GM21786 (cell line): ENCODE results near the gene DMBT1.

ENCODE experiments used
- ATAC-seq: cut with Tn5 transposase; IDR thresholded peaks from one replicate; pipeline ENCODE4 v1.9.1; 2021; ENCODE audit not compliant: unreplicated experiment

DMBT1 gene

GRCh38 chr10:122560279-122560804 lies at the start of gene DMBT1:
DMBT1 (plus strand) TSS chr10:122560754; CDS start chr10:122560771, 17 bp downstream.
- ATAC-seq = no peak

DNA sequence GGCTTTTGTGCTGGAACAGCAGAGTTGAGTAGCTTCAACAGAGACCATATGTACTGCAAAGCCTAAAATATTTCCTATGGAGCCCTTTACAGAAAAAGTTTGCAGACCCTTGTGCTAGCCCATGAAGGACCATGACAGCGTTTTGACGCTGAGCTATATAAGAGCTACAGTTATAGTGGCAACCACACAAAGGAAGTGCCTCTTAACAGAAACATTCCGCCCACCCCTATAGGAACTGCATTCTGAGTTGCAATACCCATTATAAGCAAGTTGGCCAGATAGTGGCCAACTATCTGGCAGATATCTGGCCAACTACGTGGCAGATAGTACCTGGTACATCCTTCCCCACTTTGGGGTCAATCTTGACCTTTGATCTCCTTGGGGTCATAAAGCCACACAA lies 47.5 kb upstream of the DMBT1 start:
- no peak for ATAC-seq

DNA sequence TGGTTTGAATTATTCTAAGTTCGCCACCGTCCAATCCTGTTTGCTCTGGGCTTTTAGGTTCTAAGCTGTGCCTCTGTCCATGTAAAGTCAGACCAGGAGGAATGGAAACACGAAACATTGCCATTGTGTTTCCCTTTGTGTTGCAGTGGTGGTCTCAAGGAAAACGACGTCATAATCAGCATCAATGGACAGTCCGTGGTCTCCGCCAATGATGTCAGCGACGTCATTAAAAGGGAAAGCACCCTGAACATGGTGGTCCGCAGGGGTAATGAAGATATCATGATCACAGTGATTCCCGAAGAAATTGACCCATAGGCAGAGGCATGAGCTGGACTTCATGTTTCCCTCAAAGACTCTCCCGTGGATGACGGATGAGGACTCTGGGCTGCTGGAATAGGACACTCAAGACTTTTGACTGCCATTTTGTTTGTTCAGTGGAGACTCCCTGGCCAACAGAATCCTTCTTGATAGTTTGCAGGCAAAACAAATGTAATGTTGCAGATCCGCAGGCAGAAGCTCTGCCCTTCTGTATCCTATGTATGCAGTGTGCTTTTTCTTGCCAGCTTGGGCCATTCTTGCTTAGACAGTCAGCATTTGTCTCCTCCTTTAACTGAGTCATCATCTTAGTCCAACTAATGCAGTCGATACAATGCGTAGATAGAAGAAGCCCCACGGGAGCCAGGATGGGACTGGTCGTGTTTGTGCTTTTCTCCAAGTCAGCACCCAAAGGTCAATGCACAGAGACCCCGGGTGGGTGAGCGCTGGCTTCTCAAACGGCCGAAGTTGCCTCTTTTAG lies 46.3 kb upstream of the DMBT1 start:
- no peak for ATAC-seq

DNA sequence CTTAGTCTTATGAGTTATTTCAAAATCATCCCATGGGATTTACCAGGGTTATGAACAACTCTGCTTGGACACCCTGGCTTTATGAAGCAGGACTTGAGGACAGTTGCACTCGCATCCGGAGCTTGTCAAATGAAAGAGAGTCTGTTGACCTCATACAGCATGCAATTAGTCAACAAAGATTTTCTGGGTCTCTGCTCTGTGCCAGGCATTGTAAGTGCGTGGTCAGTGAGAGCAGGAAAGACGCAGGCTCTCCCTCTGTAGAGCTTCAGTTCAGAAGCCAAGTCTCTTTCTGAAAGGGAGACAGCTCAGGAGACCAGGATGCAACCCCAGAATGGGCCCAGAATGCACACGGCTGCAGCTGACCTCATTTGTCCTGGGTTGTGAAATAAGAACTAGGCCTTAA lies 45.5 kb upstream of the DMBT1 start:
- ATAC-seq = no peak

DNA sequence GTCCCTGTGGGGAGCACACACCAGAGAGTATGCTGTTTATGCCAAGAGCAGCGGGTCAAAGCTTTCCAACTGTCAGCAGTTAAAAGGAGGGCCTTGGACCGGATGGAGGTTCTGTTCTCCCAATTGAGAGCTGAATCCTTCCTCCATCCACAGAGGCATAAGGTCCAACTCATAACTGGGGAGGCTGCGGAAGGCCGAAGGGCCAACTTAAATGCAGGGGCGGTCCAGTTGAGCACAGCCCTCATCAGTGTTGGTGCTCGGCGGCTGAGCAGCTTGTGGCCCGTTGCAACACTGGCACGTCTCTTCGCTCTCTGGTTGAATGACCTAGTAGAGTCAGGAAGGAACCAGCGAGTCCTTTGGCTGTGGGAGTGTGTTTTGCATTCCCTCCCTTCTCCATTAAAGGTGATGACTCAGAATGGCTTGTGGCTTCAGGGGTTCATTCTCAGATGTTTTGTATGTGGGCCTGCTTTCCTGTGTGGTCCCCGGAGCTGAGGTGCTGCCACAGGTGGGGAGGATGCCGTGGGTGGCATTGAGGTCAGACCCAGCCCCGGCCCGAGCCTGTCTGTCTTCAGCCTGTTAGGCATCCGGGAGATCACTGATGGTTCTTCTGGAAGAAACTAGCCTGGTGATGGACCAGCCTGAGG lies 44.8 kb upstream of the DMBT1 start:
- ATAC-seq = no peak

GRCh38 chr10:122516734-122517133 lies 43.8 kb upstream of the DMBT1 start:
- no peak for ATAC-seq

DNA sequence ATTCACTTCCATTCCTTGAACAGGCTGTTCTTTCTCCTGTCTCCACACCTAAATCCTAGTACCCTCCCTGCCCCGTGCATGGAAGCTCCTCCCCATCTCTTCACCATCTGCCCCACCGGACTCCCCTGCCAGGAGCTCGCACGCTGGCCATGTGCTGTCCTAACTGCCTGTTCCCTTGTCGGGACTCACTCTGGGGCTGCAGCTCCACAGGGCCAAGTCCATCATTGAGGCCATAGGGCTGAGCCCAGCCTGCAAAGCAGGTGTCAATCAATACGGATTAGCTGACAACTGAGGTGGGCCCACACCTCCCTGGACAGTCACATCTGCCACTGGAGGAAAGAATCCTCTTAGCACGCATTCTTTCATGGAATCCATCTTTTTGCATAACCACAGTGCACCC lies 41.4 kb upstream of the DMBT1 start:
- no peak for ATAC-seq

DNA sequence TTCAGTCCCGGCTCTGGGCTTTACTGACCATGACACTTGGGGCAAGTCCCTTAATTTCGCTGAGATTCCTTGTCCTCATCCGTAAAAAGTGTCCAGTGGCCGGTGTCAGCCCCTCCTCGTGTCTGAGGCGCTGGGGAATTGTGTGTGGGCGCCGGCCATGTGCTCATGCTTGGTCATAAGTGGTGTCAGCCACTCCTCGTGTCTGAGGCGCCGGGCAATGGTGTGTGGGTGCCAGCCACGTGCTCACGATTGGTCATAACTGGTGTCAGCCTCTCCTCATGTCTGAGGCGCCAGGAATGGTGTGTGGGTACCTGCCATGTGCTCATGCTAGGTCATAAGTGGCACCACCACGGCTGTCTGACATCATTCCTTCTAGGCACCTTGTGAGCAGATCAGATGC lies 40.7 kb upstream of the DMBT1 start:
- ATAC-seq = no peak

GRCh38 chr10:122521011-122521410 lies 39.5 kb upstream of the DMBT1 start:
- ATAC-seq = no peak

- no peak for ATAC-seq
Observed at GRCh38 chr10:122524811-122525210, 35.7 kb upstream of the DMBT1 start.

GRCh38 chr10:122525788-122526187 lies 34.8 kb upstream of the DMBT1 start:
- ATAC-seq = no peak

- no peak for ATAC-seq
Observed at GRCh38 chr10:122526892-122527291, 33.7 kb upstream of the DMBT1 start.

DNA sequence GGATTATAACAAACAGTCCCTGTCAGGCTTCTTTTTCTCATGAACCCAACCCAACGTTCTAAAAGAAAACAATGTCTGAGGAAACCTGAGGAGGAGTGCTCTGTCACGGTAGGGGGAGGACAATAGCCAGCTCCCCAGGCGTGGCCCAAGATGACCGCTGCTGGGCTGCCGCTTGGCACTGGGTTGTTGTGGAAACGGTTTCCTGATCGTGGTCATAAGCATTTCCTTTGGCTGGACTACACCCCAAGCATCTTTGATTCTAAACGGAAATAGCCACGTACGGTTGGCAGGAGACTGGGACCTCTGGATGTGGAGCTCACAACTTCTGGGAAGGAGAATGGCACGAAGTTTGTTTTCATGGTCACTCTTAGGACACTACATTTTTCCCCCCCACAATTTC lies 30.4 kb upstream of the DMBT1 start:
- no peak for ATAC-seq

DNA sequence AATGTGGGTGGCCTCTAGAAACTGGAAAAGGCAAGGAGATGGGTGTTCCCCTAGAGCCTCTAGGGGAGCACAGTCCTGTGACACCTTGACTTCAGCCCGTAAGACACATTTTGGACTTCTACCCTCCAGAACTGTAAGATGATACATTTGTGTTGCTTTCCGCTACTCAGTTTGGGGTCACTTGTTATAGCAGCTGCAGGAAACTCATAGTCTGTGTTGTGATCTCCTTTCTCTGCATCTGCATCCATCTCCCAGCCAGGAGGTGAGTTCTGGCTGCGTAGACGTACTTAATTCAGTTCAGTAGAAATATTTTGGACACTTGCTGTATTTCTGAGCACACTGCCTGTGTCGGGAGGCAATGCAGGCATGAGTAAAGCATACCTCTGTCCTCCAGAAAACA lies 29.3 kb upstream of the DMBT1 start:
- ATAC-seq = no peak

DNA sequence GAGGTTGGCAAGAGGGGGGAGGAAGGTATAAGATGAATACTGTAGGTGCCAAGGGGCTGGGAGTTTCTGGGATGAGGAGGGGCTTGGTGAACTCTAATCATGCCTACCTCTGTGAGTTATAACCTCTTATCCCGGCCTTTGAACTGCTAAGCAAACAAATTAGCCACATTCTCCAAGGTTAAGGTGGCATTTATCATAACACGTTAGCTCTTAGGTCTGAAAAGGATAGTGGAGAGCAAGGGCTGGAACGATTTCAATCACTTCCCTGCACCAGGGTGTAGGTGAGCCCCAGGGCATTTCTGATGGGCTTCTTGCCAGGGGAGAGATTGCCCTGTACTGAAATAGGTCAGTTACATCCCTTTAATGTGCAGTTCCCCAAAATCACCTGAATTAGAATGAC lies 28.6 kb upstream of the DMBT1 start:
- ATAC-seq = no peak

DNA sequence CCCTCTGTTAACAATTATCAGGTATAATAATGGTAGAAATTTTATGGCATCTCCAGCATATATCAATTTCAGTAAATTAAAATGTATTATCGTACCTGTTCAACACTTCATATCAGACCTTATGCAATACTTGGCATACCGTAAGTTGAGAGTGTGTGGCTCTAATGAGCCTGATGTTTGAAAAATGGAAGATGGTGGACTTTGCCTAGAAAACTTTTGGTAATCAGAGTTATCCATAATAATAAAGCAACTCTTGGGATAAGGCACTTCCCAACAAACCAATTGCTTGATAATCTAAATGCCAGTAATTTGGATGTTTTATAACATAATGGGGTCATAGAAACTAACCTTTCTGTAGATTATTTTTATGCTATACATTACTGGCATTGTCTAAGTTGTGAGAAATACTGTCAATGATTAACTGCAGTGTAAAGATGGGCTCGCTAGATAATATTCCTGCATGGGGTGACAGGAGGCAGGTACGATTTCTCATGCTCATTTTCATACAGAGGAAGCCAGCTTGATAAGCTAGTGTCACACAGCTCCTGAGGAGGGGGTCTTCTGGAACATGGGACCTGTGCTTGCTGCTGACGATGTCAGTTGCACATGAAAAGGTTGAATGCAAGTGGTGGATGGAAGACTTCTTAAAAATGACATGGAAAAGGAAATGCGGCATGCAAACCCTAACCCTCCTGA lies 27.8 kb upstream of the DMBT1 start:
- ATAC-seq = no peak

DNA sequence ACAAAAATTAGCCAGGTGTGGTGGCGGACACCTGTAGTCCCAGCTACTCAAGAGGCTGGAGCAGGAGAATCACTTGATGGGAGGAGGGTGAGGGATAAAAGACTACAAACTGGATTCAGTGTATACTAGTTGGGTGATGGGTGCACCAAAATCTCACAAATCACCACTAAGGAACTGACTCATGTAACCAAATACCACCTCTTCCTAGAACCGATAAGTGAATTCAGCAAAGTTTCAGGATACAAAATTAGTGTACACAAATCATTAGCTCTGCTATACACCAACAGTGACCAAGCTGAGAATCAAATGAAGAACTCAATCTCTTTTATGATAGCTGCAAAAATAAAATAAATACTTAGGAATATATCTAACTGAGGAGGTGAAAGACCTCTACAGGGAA lies 23.0 kb upstream of the DMBT1 start:
- no peak for ATAC-seq

DNA sequence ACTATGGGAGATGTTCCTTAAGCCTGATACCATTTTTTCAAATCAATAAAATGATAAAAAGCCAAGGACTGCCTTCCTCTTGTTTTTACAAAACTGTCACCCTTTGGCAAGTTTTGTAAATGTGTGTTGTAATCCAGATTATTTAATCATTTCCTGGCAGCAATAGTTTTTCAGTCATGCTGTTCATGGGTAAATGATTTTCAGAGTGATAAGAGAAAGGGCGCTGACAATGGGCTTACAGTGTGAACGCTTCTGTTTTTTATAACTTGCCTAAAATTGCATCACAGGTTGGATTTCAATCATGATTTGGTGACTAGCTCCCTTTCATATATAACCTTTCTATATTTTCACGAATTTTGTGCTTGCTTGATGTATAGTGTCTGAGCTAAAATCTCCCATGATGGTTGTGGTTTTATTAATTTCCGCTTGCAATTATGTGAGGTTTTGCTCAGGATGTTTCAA lies 19.0 kb upstream of the DMBT1 start:
- no peak for ATAC-seq

DNA sequence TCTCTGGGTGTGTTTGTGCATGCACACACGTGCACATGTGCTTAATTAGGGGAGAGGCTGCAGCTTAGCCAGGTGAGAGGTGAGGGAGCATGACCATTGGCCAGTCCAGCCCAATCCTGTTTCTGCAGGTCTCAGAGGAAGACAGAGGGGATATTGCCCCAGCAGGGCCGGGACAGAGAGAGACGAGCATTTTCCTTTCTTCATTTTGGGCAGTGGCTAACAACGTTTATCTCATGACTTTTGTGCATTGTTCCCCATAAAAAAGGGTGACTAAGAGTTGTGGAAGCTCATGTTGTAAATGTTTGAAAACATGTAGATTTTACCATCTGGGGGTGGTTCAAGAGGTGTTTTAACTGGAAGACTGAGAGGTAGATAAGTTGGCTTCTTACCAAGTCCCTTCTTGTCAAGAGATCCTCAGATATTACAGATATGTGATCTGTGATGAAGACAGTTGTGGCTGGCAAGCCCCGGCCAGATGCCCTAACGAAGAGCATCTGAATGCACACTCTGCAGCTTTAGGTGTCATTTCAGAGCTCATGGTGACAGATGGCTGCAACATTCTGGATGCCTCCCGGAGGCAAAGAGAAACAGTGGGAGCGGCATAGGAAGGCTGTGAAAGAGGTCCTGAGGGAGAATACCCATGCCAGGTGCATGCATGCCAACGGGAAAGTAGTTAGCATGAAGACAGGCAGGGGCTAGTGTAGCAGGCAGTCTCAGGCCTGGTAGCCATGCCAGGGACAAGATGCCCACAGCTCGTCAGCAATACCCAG lies 16.7 kb upstream of the DMBT1 start:
- no peak for ATAC-seq

DNA sequence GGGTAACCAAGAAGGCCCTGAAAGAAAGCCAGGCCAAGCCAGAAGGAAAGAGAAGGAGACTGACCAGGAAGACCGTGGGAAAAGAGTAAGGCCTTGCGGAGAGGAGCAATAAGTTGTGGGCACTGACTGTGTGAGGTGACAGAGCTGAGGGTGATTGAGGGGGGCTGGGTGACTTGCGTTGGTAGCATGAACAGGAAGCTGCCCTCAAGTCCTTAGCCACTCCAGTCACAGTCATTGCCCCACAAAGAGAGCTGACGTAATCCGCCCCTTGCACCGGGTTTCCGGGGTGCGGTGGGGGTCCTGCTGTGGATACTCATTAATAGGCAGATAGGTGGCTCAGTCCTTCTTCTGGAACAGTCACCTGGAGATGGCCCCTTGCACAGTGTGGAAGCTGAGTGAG lies 16.1 kb upstream of the DMBT1 start:
- ATAC-seq = no peak

- ATAC-seq = no peak
Observed at GRCh38 chr10:122546242-122546641, 14.3 kb upstream of the DMBT1 start.
